Left lung (tissue), 10 donors: Measurements from ENCODE around the gene TMEM131. TPM values are rescaled to one million over a fixed set of nuclear protein-coding genes. Genes with fewer than 3 reads are reported as not detected.

Source experiments
- ATAC-seq: fragments of 200-7000 bp; cut with Tn5 transposase; one replicate; pipeline ENCODE4 v1.9.1; 2020; ENCODE audit warnings: moderate library complexity
- DNase-seq, 4 donors: peaks; one replicate each; pipeline ENCODE4 v3.0.0-alpha.2; 2013 to 2020
- H3K27ac ChIP-seq, 2 donors: fragments of 200-600 bp; sonication (generic) in 1 of 2; one replicate each; pipeline versions ENCODE4 v1.5.0 to v1.8.0; 2020 to 2021
- H3K27me3 ChIP-seq, 2 donors: fragments of 200-600 bp; sonication (generic) in 1 of 2; one replicate each; pipeline versions ENCODE4 v1.5.0 to v1.8.0; 2020 to 2021
- H3K36me3 ChIP-seq, 2 donors: fragments of 200-600 bp; sonication (generic) in 1 of 2; one replicate each; pipeline versions ENCODE4 v1.5.0 to v1.8.0; 2020 to 2021
- H3K4me1 ChIP-seq, 2 donors: fragments of 200-600 bp; one replicate each; pipeline ENCODE4 v1.8.0; 2021
- H3K4me3 ChIP-seq, 2 donors: fragments of 200-600 bp; sonication (generic) in 1 of 2; one replicate each; pipeline versions ENCODE4 v1.5.0 to v1.8.0; 2020 to 2021; ENCODE audit warnings: mild to moderate bottlenecking in 1 of 2
- H3K9me3 ChIP-seq, 2 donors: fragments of 200-600 bp; sonication (generic) in 1 of 2; one replicate each; pipeline versions ENCODE4 v1.5.0 to v1.8.0; 2020 to 2021
- CTCF ChIP-seq, 2 donors: fragments of 200-600 bp; sonication (generic) in 1 of 2; IDR thresholded peaks; one replicate each; pipeline versions ENCODE4 v1.5.0 to v1.8.0; 2021; ENCODE audit warnings: antibody characterized with exemption in 2 of 2
- intact Hi-C, 2 donors: fragments of 100-400 bp; cut with DNase I; formaldehyde crosslinking; loops; one replicate each; pipeline versions ENCODE4 v1.11.2 to v1.14.2; 2022
- polyA plus RNA-seq, 6 donors: library from polyadenylated mRNA; unstranded; fragments of 120-200 nt; gene quantifications; one replicate each; pipeline ENCODE4 v1.2.1, GENCODE V29; 2013; ENCODE audit not compliant: insufficient read length in 6 of 6
- total RNA-seq, 2 donors: library from RNA; stranded (reverse); fragmentation: NEBNext Ultra II Directional; extraction: Animal tissue kit (Norgen Biotek cat#: 25700); gene quantifications; one replicate each; pipeline ENCODE4 v1.2.1, GENCODE V29; 2021
- donor health status: DM: no; HTN: yes; CAD: no.
- donor health status: DM: no; HTN: no; CAD: no.

TMEM131 gene
- total and polyA plus RNA-seq, 8 donors = 43.9 to 52.0 (median 47.8) TPM

- ATAC-seq (no peak), DNase-seq (peak in 1 of 4 donors; percentile 14)
- Histone ChIP-seq H3K36me3 (no peaks in the 10 kb centered on the region), H3K9me3 (no peaks in the 10 kb centered on the region), H3K27me3 (peaks cover 0 to 26% of the 10 kb centered on the region in 2 donors), H3K4me3 (no peak overlapping the region), H3K4me1 (no peaks in the 10 kb centered on the region), H3K27ac (no peak overlapping the region)
- intact Hi-C loops = no loop called here
- no peak for TF ChIP-seq CTCF (IDR thresholded peaks at IDR 0.05)
These were observed 284.4 kb downstream of the TMEM131 start for GRCh38 chr2:97711394-97711711.

- intact Hi-C loops = no loop called here
- DNase-seq (no peak), ATAC-seq (no peak)
- Histone ChIP-seq H3K27me3 (peaks cover 0 to 26% of the 10 kb centered on the region in 2 donors), H3K36me3 (no peaks in the 10 kb centered on the region), H3K4me1 (no peaks in the 10 kb centered on the region), H3K4me3 (no peak overlapping the region), H3K27ac (no peak overlapping the region), H3K9me3 (no peaks in the 10 kb centered on the region)
- no peak for TF ChIP-seq CTCF (IDR thresholded peaks at IDR 0.05)
These were observed 287.1 kb downstream of the TMEM131 start for GRCh38 chr2:97708608-97709007.

GRCh38 chr2:97708048-97708380 is 287.7 kb downstream of the TMEM131 start:
- peaks cover 0 to 26% of the 10 kb centered on the region in 2 donors for H3K27me3 ChIP-seq
- DNase-seq = no peak
- no peaks in the 10 kb centered on the region for H3K36me3 ChIP-seq
- no peaks in the 10 kb centered on the region for H3K4me1 ChIP-seq
- intact Hi-C loops = no loop called here
- no peak overlapping the region for H3K4me3 ChIP-seq
- no peak overlapping the region for H3K27ac ChIP-seq
- TF ChIP-seq CTCF (IDR thresholded peaks at IDR 0.05) = no peak
- H3K9me3 ChIP-seq = no peaks in the 10 kb centered on the region
- ATAC-seq = no peak

- no peaks in the 10 kb centered on the region for H3K4me1 ChIP-seq
- H3K27ac ChIP-seq = no peak overlapping the region
- no peak for DNase-seq
- ATAC-seq = peak; percentile 69
- no peak overlapping the region for H3K4me3 ChIP-seq
- H3K36me3 ChIP-seq = no peaks in the 10 kb centered on the region
- peaks cover 0 to 26% of the 10 kb centered on the region in 2 donors for H3K27me3 ChIP-seq
- intact Hi-C loops = no loop called here
- no peak for TF ChIP-seq CTCF (IDR thresholded peaks at IDR 0.05)
- H3K9me3 ChIP-seq = no peaks in the 10 kb centered on the region
These were observed 288.2 kb downstream of the TMEM131 start for GRCh38 chr2:97707362-97708047.

GRCh38 chr2:97706708-97707345 is 288.9 kb downstream of the TMEM131 start:
- DNase-seq (no peak), ATAC-seq (no peak)
- intact Hi-C loops = no loop called here
- TF ChIP-seq CTCF (IDR thresholded peaks at IDR 0.05) = no peak
- Histone ChIP-seq H3K27ac (no peak overlapping the region), H3K9me3 (no peaks in the 10 kb centered on the region), H3K4me1 (no peaks in the 10 kb centered on the region), H3K4me3 (no peak overlapping the region), H3K27me3 (peaks cover 0 to 26% of the 10 kb centered on the region in 2 donors), H3K36me3 (no peaks in the 10 kb centered on the region)

Other genes with a start within 250 kb of the TMEM131 start
- 1 to 10 TPM in 1 of 2 donors, not detected in 1; 3.5 TPM for gene VWA3B, start 91.2 kb upstream of the TMEM131 start, total RNA-seq
- gene VWA3B, start 91.2 kb upstream of the TMEM131 start, polyA plus RNA-seq = 1 to 10 TPM; 1.0 to 7.8 (median 4.9) TPM